BLaER1 (cell line): ENCODE data around the gene SRR.

Experiments
- H3K27ac ChIP-seq: shearing (Covaris generic); formaldehyde crosslinking; 2 replicates; pipeline ENCODE4 v1.8.1; 2022
- H3K27me3 ChIP-seq: shearing (Covaris generic); formaldehyde crosslinking; 2 replicates; pipeline ENCODE4 v1.8.1; 2022
- H3K36me3 ChIP-seq: shearing (Covaris generic); formaldehyde crosslinking; 2 replicates; pipeline ENCODE4 v1.8.1; 2022
- H3K4me1 ChIP-seq: shearing (Covaris generic); formaldehyde crosslinking; 2 replicates; pipeline ENCODE4 v1.8.1; 2022
- H3K4me2 ChIP-seq: shearing (Covaris generic); formaldehyde crosslinking; 2 replicates; pipeline ENCODE4 v1.8.1; 2022
- H3K4me3 ChIP-seq: shearing (Covaris generic); formaldehyde crosslinking; 2 replicates; pipeline ENCODE4 v1.8.1; 2022
- H3K9ac ChIP-seq: shearing (Covaris generic); formaldehyde crosslinking; 2 replicates; pipeline ENCODE4 v1.8.1; 2022
- H3K9me3 ChIP-seq: shearing (Covaris generic); formaldehyde crosslinking; 2 replicates; pipeline ENCODE4 v1.8.1; 2022
- H4K20me1 ChIP-seq: shearing (Covaris generic); formaldehyde crosslinking; 2 replicates; pipeline ENCODE4 v1.8.1; 2022
- Cebpa-rat ChIP-seq: shearing (Covaris generic); IDR thresholded peaks from 2 replicates; pipeline ENCODE4 v1.8.1; 2022

The SRR gene

DNA sequence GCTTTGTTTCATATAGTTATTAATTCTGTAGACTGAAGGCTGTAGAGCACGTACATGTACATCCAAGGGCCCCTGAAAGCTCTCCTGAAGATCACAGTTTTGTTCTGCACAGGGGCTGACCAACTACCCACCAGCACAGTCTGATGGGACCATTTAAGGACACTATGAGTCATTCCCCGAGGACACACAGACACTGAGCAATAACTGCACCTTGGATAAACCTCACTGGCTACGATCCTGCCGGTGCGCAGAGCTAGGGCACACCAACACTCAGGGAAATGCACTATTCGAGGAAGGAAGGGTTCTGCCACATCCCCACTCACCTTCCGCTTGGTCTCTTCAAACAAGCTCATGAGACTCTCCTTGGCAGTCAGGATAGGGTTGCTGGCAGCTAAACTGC is 20.4 kb upstream of the SRR start:
- Histone ChIP-seq H3K27me3 (no peaks in the 10 kb centered on the region), H3K9me3 (no peaks in the 10 kb centered on the region), H3K27ac (no peak overlapping the region; the same call in 1 of the 2 replicates), H3K4me2 (no peak overlapping the region), H3K36me3 (peaks cover 90% of the 10 kb centered on the region), H3K4me1 (peaks cover 15% of the 10 kb centered on the region), H3K9ac (0 out of 2 replicates have a peak overlapping the region, but pooled peaks have one; percentile 15), H4K20me1 (peaks cover 22% of the 10 kb centered on the region; the same call in 1 of the 2 replicates), H3K4me3 (no peak overlapping the region)
- TF ChIP-seq Cebpa-rat: no peak

DNA sequence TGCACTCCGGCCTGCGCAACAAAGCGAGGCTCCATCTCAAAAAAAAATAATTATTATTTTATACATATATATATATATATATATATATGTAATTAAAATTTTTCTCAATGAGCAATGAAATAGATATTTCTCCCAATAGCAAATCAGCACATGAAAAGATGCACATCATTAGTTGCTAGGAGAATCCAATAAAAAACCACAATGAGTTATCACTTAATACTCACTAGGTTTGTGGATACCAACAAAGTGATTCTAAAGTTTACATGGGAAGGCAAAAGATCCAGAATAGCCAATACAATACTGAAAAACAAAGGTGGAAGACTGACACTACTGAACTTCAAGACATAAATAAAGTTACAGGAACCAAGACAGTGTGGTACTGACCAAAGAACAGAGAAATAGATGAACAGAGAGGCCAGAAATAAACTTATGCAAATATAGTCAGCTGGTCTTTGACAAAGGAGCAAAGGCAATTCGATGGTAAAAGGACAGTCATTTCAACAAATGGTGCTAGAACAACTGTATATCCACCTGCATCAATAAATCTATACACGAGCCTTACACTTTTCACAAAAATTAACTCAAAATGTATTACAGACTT is 13.8 kb upstream of the SRR start:
- Histone ChIP-seq H3K4me2 (no peak overlapping the region), H3K27ac (no peak overlapping the region), H3K4me3 (no peak overlapping the region), H3K4me1 (no peaks in the 10 kb centered on the region), H3K36me3 (peaks cover 96% of the 10 kb centered on the region), H3K27me3 (no peaks in the 10 kb centered on the region), H3K9me3 (no peaks in the 10 kb centered on the region), H3K9ac (no peak overlapping the region), H4K20me1 (peaks cover 41% of the 10 kb centered on the region)
- TF ChIP-seq Cebpa-rat: no peak

DNA sequence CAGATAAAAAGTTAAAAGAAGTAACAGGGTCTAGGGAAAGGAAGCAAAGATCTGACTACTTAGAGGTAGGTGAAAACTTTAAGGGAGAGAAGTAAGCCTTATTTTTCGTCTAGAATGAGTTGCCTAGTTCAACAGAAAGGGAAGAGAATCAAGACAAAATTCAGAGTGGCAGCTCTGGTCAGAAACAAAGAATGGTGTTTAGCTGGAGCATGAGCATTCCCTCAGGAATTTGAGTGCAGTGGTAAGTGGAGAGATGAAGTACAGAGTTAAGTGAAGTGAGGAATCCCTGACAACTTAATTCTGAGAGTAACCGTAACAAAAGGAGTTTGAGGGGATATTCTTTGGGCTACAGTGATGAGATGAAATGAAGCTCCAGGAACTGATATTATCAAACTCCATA is 11.7 kb upstream of the SRR start:
- Histone ChIP-seq H3K9me3 (no peaks in the 10 kb centered on the region), H3K27ac (no peak overlapping the region), H3K4me2 (no peak overlapping the region), H3K4me1 (no peaks in the 10 kb centered on the region), H3K9ac (no peak overlapping the region), H3K4me3 (no peak overlapping the region), H4K20me1 (peaks cover 63% of the 10 kb centered on the region), H3K27me3 (no peaks in the 10 kb centered on the region), H3K36me3 (peaks cover 100% of the 10 kb centered on the region)
- TF ChIP-seq Cebpa-rat: no peak

DNA sequence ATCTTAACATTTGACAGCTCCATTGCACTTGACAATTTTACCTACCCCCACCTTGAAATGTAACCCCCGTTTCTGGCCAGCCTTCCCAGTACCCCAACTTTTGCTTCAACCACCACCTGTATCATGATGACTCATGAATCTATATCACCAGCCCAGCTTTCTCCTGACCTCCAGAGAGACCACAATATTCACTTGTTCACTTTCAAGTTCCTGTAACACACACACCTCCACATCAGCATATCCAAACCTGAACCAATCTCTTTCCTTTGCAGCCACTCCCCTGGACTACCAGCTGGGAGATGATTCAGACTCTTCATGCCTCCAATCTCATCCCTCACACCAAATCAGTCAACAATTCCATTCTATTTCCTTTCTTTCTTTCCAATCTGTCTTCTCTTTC is 8.2 kb upstream of the SRR start:
- Histone ChIP-seq H3K4me3 (no peak overlapping the region), H4K20me1 (peaks cover 97% of the 10 kb centered on the region), H3K9ac (no peak overlapping the region), H3K27ac (no peak overlapping the region), H3K9me3 (no peaks in the 10 kb centered on the region), H3K4me1 (no peaks in the 10 kb centered on the region), H3K36me3 (peaks cover 100% of the 10 kb centered on the region), H3K4me2 (no peak overlapping the region), H3K27me3 (no peaks in the 10 kb centered on the region)
- no peak for TF ChIP-seq Cebpa-rat

DNA sequence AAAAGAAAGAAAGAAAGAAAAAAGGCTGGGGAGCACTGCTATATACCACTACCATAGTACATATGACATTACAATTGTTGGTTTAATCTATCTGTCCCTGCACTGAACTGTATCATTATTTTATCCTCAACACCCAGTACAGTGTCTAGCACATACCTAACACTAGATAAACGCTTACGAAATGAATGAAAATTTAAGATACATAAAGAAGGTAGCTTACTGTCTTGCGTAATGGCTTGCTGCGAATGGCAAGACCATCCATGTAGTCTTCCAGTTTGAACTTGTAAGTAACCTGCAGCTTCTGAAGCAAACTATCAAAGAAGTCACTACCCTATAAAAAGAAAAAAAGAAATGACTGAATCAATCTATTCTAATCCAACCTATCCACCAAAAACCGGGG is 6.7 kb upstream of the SRR start:
- no peak for TF ChIP-seq Cebpa-rat
- Histone ChIP-seq H4K20me1 (peaks cover 99% of the 10 kb centered on the region), H3K4me1 (peaks cover 11% of the 10 kb centered on the region), H3K9me3 (no peaks in the 10 kb centered on the region), H3K27ac (no peak overlapping the region), H3K36me3 (peaks cover 94% of the 10 kb centered on the region), H3K4me2 (no peak overlapping the region), H3K27me3 (no peaks in the 10 kb centered on the region), H3K4me3 (no peak overlapping the region), H3K9ac (no peak overlapping the region)

DNA sequence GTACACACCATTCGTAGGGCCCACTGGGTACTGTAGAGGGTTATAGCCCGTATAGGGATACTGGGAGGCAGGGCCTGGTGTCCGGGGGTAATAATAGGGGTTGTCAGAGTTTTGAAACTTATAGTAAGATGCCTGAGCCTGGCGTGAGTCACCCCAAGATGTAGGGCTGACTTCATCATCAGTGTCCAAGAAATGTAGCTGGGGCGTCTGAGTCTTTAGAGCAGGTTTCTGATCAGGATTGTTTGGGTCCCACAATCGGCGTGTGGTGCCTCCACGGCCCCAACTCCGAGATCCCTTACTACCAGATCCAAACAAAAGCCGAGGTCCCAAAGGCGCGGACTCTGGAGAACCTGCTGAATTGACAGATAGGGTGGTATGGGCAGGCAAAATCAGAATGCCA is 4.6 kb upstream of the SRR start:
- Histone ChIP-seq H3K36me3 (peaks cover 73% of the 10 kb centered on the region), H3K4me2 (no peak overlapping the region), H3K4me1 (peaks cover 20% of the 10 kb centered on the region), H3K9ac (no peak overlapping the region), H3K4me3 (no peak overlapping the region), H3K27ac (no peak overlapping the region), H4K20me1 (peaks cover 92% of the 10 kb centered on the region), H3K9me3 (no peaks in the 10 kb centered on the region), H3K27me3 (no peaks in the 10 kb centered on the region)
- no peak for TF ChIP-seq Cebpa-rat

DNA sequence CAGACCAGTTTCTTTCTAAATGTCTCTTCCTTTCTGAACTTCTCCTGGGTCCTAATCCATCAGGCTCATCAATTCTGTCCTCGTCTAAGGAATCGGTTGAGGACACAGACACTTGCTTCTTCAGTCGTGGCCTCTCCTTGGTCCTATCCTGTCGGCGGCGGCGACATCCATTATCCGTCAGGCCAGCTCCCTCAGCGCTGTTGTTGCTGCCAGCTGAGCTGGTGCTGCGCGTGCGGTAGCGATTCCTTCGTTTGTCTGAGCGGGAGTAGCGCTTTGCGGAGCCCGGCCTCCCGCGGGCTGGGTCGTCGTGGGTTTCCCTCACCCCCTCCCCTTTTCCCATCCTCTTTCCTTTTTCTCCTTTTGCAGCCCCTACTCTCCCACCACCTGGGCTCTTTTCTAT is 4.0 kb upstream of the SRR start:
- H4K20me1 ChIP-seq: peaks cover 86% of the 10 kb centered on the region
- H3K4me2 ChIP-seq: no peak overlapping the region
- H3K27me3 ChIP-seq: no peaks in the 10 kb centered on the region
- no peak overlapping the region for H3K9ac ChIP-seq
- H3K4me3 ChIP-seq: no peak overlapping the region
- no peaks in the 10 kb centered on the region for H3K9me3 ChIP-seq
- H3K27ac ChIP-seq: no peak overlapping the region
- TF ChIP-seq Cebpa-rat: no peak
- H3K4me1 ChIP-seq: peaks cover 26% of the 10 kb centered on the region
- H3K36me3 ChIP-seq: peaks cover 67% of the 10 kb centered on the region

DNA sequence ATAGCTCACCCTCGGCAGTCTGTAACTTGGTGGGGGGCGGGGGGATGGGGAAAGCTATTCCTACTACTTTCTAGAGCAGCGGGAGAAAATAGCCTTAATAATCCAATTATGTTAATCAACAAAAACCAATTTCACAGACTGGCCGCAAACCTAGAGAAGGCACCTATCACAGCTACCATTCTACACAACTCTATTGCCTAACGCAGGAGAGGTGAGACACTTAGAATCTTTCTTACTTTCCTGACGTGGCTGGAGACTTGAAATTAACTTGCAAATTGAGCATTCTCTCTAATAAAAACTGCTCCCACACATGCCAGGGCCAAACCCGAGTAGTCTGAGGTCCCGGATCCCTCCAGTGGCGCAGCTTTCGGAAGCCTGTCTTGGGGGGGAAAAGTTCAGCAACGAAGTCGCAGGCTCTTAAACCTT is 959 bp upstream of the SRR start:
- H3K27me3 ChIP-seq: no peaks in the 10 kb centered on the region
- H4K20me1 ChIP-seq: peaks cover 56% of the 10 kb centered on the region

DNA sequence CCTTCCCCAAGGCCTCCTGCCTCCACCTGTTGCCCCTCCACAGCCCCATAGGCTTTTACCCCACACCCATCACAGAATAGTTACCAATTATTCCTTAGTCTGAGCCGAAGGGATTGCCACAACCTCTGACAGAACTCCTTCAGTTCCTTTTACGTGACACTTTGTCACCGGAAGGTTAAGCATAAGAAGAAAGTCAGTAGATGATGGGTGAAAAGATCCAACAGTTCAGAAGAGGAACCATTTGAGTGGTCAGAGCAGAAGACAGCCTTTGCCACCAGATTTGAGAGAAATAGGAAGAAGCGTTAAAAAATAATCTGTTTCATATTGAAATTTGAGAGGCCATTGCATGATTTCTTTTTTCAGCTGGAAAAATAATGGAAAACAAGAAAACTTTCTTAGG is 1.2 kb downstream of the SRR start:
- Histone ChIP-seq H3K27ac (no peak overlapping the region), H3K27me3 (no peaks in the 10 kb centered on the region), H3K4me1 (peaks cover 28% of the 10 kb centered on the region), H3K4me2 (no peak overlapping the region), H3K4me3 (no peak overlapping the region; the same call in 1 of the 2 replicates), H3K9me3 (no peaks in the 10 kb centered on the region), H3K36me3 (peaks cover 18% of the 10 kb centered on the region), H4K20me1 (peaks cover 34% of the 10 kb centered on the region), H3K9ac (no peak overlapping the region)
- no peak for TF ChIP-seq Cebpa-rat

More for the DNA sequence above, 959 bp upstream of the SRR start:
- TF ChIP-seq Cebpa-rat: no peak
- Histone ChIP-seq H3K4me3 (peak overlapping the region; percentile 90), H3K9me3 (no peaks in the 10 kb centered on the region), H3K9ac (peak overlapping the region; percentile 93), H3K36me3 (peaks cover 36% of the 10 kb centered on the region), H3K4me1 (peaks cover 28% of the 10 kb centered on the region), H3K27ac (peak overlapping the region; percentile 91), H3K4me2 (peak overlapping the region; percentile 89)

DNA sequence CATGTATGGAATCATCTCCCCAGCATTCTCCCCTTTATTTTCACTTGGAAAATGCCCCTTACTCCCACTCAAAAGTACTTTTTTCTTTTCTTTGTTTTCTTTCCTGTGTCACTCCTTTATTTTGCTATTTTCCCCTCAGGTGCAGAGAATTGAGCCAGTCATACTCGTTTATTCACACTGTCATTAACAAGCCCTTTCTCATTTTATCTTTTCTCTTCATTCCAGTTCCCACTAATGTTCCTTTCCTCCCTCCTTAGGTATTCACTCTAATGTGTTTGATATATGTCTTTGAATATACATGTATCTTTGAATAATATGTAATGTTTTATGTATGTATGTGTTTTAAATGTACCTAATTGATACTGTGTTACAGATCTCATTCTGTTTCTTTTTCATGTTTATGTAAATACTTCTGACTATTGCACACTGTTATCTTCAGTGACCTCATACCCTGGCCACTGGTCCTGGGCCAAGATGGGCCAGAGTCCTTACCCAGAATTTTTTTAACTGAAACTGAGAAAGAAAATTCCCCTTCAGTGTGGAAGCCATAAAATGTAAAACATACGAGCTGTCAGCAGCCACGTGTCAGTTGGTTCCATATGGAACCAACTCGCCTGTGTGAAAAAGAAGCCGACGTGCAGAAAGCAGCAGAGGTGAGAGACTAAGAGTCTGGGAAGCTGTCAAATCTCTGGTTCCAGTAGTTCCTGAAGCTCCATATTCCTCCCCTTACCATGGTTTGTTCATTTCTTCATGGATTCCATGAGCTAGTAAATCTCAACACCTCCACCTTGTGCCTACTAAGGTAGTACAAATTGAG is 5.8 kb downstream of the SRR start:
- Histone ChIP-seq H3K4me3 (no peak overlapping the region), H3K4me2 (no peak overlapping the region), H3K36me3 (0 out of 2 replicates have a peak, but pooled peaks cover 12% of the 10 kb centered on the region), H3K9ac (no peak overlapping the region), H3K27me3 (no peaks in the 10 kb centered on the region), H3K27ac (no peak overlapping the region), H3K9me3 (no peaks in the 10 kb centered on the region), H3K4me1 (0 out of 2 replicates have a peak, but pooled peaks cover 4% of the 10 kb centered on the region), H4K20me1 (no peaks in the 10 kb centered on the region)
- TF ChIP-seq Cebpa-rat: no peak
